GM21723 (cell line): ENCODE results near the gene SCN11A.

Experiments used
- ATAC-seq: cut with Tn5 transposase; IDR thresholded peaks from one replicate; pipeline ENCODE4 v1.9.1; 2021; ENCODE audit warnings: mild to moderate bottlenecking, moderate library complexity; ENCODE audit not compliant: unreplicated experiment

Gene SCN11A

GRCh38 chr3:39011191-39011736 is 40.5 kb downstream of the SCN11A start:
- no peak for ATAC-seq

GRCh38 chr3:39005295-39005694 is 46.4 kb downstream of the SCN11A start:
- no peak for ATAC-seq
